Activated naive CD8-positive, alpha-beta T cell treated with anti-CD3 and anti-CD28 coated beads, Interleukin-2, amount 50 U/mL, for 16 hours (primary cell): ENCODE data around the gene REM1.

Source experiments
- DNase-seq: peaks from one replicate; pipeline ENCODE4 v3.0.0-alpha.2; 2020; ENCODE audit warnings: low read depth, low spot score

The REM1 gene

DNA sequence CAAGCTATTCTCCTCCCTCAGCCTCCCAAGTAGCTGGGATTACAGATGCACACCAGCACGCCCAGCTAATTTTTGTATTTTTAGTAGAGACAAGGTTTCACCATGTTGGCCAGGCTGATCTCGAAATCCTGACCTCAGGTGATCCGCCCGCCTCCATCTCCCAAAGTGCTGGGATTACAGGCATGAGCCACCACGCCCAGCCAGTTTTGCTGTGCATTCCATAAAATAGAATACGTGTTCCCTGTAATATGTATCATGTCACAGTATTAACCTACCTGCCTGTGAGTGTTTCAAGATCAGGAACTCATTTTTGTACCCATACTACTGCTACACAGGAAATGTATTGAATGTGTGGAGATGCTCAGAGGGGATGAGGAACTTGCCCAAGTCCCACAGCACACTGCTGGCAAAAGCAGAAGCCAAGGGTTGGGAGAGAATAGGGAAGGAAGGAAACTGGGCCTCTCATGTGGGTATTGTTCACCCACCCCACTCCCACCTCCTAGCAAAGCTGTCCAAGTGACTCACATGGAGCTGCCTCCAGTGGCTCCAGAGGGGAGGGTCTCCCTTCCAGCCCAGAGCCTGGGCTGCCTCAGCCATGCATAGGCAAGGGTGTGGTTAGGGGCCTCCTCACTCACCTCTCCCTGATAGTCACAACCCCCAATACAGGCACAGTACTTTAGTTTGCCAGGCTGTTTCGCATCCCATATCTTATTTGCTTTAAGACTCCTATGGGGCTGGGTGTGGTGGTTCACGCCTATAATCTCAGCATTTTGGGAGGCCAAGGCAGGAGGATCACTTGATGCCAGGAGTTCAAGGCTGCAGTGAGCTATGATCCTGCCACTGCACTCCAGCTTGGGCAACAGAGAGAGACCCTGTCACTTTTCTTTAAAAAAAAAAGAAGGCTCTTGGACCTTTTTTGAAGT, 48.5 kb downstream of the REM1 start:
- DNase-seq = no peak

DNA sequence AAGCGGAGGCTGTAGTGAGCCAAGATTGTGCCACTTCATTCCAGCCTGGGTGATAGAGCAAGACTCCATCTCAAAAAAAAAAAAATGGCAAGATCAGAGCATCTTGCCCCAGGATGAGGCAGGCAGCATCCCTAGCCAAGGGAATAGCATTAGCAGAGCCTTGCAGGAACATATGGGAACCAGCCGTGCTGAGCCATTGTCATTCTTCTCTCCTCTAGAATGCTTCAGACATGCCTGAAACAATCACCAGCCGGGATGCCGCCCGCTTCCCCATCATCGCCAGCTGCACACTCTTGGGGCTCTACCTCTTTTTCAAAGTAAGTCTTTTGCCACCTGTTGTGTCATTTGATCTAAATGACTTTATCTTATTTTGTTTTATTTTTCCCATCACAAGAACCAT, 52.2 kb downstream of the REM1 start:
- no peak for DNase-seq
